GM21515 (cell line): Measurements from ENCODE around the gene ULK2.
"Not testable (repeated sequence)": the region's sequence is repeated elsewhere in the genome, so short reads cannot be mapped to it uniquely, and the experiment has no call there.

Experiments used
- ATAC-seq: cut with Tn5 transposase; IDR thresholded peaks from one replicate; pipeline ENCODE4 v1.9.1; 2021; ENCODE audit not compliant: unreplicated experiment

ULK2 gene

GRCh38 chr17:19867329-19868078, at the start of gene ULK2:
Gene ULK2, minus strand, starts transcription at chr17:19867936. Its CDS starts 519 bp downstream, at chr17:19867417.
- no peak for ATAC-seq

GRCh38 chr17:19915245-19915978, 47.7 kb upstream of the ULK2 start:
- no peak for ATAC-seq

DNA sequence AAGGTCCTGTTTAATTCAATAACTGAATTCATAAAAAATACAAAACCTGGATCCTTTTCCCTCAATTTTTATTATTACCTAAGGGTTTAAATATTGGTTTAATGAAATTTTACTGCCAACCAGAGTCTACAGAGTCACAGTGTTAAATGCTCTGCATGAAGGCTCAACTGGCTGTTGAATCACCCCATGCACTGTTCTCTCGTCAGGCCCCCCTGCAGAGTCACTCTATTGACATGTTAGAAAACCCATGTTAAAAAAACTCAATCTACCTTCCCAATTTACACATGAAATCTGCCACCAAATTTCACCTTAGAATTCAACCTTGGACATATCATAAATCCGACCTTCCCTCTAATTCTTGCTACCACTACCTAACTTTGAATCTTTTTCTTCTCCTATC, 43.3 kb upstream of the ULK2 start:
- no peak for ATAC-seq

- ATAC-seq: no peak
Measured at GRCh38 chr17:19909139-19909538, 41.4 kb upstream of the ULK2 start.

DNA sequence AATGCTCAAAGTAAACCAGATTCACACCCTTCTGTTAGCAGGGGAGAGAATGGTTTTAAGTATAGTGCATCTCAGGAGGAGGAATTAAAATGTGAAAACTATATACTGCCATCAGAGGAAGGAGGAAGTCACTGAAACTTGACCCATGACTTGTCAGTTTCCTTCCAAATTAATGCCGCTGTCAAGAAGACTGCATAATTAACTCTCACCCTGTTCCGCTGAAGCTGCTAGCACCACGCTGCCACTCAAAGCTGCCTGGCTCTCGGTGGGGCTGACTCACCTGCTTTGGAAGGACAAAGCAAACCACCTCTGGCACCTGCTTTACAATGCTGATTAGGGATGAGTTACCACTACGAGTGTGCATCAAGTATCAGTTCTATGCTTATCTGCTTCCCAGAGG, 37.8 kb upstream of the ULK2 start:
- no peak for ATAC-seq

- no peak for ATAC-seq
Measured at GRCh38 chr17:19904924-19905323, 37.2 kb upstream of the ULK2 start.

DNA sequence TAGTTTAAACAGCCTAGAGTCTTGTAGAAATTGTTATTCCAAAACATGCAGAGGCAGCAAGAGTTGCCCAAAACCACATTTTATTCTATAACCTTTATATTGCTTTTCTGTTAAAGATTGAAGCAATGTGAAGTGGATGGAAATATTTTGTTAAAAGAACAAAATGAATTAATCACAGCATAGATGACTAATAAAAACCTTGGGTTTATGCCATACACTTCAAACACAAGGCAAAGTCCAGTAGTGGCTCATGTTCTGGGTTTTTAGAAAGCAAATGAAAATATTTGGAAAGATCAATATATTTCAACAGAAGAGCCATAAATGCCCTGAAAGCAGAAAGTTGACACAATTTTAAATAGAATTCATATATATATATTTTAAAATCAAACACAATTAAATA, 36.7 kb upstream of the ULK2 start:
- ATAC-seq: no peak

- ATAC-seq: no peak
Measured at GRCh38 chr17:19900809-19901208, 33.1 kb upstream of the ULK2 start.

- ATAC-seq: no peak
Measured at GRCh38 chr17:19897903-19898302, 30.2 kb upstream of the ULK2 start.

DNA sequence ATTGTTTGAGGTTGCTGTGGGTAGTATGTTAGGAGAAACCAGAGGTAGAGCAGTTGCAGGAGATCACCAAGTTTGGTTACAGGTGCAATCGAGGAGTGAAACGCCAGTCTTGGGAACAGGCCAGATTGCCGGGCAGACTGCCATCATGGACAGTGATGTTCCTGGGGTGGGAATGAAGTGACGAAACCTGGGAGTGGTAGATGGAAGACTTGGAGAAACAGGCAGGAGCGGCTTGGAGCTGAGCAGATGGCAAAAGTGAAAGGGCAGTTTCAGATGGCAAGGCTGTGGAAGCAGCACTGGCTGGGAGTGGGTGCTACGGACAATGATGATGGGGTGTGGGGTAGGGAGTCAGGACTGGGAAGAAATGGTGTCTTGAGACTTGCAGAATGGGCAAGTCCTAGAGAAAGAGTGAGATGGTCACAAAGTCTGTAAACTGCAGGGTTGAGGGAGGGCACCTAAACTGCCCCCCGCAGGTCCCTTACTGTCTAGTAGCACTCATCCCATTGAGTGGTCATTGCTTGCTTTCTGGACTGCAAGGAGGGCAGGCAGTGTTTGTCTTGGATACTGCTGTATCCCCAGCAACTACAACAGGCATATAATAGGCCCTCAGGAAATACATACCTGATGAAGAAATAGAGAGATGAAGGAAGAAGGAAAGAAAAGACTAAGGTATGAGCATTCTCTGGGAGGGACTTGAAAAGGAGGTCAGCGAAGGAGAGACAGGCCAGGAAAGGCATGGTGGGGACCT, 29.5 kb upstream of the ULK2 start:
- no peak for ATAC-seq

- no peak for ATAC-seq
Measured at GRCh38 chr17:19896679-19897078, 28.9 kb upstream of the ULK2 start.

DNA sequence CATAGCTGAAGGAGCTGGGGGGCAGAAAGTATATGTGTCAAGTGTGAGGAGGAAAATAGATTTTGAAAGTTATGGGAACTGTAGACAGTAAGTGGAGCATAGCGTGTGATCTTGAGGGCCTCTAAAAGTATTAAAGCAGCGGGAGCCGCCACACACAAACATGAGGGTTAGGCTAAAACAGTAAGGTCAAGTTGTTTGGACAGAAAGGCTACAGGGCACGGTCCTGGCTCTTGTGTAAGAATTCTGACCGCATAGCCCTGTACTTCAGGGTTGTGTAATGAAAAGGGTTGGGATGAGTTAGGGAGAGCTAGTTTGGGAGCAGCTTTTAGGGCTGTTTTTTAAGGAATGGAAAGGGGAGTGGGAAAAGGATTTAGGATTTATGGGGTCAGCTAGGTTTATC, 22.8 kb upstream of the ULK2 start:
- not testable (repeated sequence) for ATAC-seq

DNA sequence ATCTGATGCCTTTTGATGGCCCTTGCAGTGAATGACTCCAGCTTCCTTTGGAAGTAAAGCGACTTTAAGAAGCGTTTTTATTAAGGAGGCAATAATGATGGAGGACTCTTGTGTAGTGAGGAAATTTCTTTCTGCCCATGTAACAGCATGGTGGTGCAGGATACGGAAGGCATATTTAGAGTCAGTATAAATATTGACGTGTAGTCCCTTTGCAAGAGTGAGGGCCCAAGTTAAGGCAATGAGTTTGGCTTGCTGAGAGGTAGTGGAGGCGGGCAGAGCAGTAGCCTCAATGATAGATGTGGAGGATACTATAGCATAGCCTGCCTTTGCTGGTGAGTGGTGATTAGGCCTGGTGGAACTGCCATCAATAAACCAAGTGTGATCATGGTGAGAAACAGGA, 22.3 kb upstream of the ULK2 start:
- not testable (repeated sequence) for ATAC-seq

- ATAC-seq: no peak
Measured at GRCh38 chr17:19886116-19886515, 18.4 kb upstream of the ULK2 start.

- no peak for ATAC-seq
Measured at GRCh38 chr17:19883537-19884215, 15.9 kb upstream of the ULK2 start.

DNA sequence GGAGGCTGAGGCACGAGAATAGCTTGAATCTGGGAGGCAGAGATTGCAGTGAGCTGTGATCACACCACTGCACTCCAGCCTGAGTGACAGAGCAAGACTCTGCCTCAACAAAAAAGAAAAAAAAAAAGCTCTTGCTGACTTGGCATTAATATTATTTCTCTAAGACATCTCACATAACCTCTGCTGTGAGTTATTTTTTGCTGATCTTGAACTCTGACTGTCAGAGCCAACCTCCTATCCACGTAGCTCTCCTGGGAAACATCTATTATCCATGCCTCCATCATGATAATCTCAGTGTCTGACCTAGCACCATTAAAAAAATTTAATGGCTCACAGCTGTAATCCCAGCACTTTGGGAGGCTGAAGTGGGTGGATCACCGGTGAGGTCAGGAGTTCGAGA, 12.7 kb upstream of the ULK2 start:
- ATAC-seq: no peak

- no peak for ATAC-seq
Measured at GRCh38 chr17:19877364-19877945, 9.7 kb upstream of the ULK2 start.

DNA sequence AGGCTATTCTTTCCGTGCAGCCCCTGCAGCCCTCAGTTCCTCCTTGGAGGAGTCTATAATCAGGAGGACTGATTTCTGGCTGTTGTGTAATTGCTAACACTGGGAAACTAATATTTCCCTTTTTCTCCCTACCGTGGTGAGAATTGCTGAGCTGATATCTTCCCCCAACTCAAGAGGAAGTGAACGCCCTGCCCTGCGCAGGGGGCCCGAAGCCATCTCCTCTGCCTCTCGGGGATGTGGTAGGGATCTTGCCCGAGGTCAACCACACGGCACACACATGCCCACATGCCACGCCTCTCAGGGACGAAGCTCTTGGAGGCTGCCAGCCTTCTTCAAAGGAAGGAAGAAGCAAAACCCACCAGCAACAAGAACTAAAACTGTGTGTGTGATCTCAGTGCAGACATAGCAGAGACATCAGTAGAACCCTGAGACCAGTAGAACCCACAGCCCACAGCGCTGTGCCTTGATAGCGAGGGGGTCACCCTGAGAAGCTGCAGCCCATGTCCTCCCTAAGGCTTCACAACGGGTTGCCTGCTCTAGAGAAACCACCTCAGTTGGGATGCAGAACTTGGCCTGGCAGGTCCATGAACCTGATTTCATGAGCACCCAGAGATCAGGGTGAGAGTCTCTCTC, 8.9 kb upstream of the ULK2 start:
- no peak for ATAC-seq

- no peak for ATAC-seq
Measured at GRCh38 chr17:19874256-19874655, 6.5 kb upstream of the ULK2 start.

DNA sequence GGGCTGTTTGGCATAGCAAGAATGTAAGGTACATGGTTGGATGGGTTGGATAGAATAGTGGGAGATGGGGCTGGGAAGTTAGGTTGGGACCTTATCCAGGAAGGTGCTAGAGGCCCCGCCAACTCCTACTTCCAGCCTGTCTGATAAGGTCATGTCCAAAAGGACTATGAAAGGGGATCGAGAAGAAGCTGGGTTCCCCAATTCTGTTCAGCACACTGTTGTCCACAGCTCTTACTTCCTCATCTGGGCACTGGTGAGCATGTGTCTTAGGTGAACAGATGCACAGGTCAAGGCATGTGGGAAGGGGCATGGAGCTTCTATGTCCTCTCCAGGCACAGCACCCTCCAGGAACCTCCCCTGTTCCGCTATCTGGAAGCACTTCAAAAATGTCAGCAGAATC, 5.6 kb upstream of the ULK2 start:
- no peak for ATAC-seq

GRCh38 chr17:19868079-19868395, 301 bp upstream of the ULK2 start:
- ATAC-seq: no peak
